ENCODE results near the gene GOLGA6L10. TPM values are rescaled to one million over a fixed set of nuclear protein-coding genes. Genes with fewer than 3 reads are reported as not detected.

The GOLGA6L10 gene
- total and polyA plus RNA-seq, 9 of the 15 experiments (the other 6 are each of a cell fraction or from before 2014, with no cell fraction given): 0.32 to 7.1 (median 2.0) TPM

DNA sequence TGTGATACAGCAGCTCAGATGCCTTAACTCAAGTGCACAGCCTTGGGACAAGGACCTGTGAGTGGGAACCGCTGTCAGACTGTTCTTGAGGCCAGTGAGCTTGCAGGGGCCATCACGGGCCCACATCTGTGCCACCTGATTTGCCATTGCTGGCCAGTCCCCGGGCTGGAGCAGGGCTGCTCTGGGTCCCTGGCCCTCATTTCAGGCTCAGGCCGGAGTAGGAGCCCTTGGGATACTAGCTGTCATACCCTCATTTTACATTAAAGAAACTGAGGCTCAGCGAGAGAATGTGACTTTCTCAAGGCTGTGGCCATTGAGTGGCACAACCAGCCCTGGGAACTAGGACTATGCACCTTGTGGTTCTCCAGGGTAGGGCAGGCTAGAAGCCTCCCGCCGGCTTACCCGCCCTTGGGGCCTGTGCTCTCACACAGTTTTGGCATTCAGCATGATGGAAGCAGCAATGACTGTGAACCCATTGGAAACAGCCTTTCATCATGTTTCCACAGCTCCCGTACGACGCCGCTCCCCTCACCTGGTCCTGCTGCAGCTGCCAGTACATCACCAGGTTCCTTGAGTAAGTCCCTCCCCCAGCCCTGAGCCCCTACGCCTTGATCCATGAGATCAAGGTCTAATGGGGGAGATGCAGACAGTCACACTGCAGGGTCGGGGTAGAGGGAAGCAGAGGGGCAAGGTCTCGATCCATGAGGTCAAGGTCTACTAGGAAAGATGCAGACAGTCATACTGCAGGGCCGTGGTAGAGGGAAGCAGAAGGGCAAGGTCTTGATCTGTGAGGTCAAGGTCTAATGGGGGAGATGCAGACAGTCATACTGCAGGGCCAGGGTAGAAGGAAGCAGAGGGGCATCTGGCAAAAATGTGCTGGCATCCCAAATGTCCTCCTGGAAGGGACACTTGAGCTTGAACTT is 42.2 kb downstream of the GOLGA6L10 start:
- POLR2A ChIA-PET: no interaction called here
- H2AFZ ChIP-seq (ENCODE audit: low read depth, low read length): no peak overlapping the region
- H3K27ac ChIP-seq (ENCODE audit: extremely low read depth, low read depth, low read length): no peak overlapping the region
- BruUV-seq (replicated peaks): no TSS peak
- no peak for TF ChIP-seq FIP1L1 (IDR thresholded peaks at IDR 0.05; ENCODE audit: low read depth, low read length, poor library complexity, severe bottlenecking)
- TF ChIP-seq HDGF (IDR thresholded peaks at IDR 0.05): no peak
- TF ChIP-seq KLF1 (tag; IDR thresholded peaks at IDR 0.05): no peak
- no peak for TF ChIP-seq CBFA2T3 (IDR thresholded peaks at IDR 0.05)
- no peak for TF ChIP-seq ZNF766 (CRISPR knock-in tag; conservative IDR thresholded peaks at IDR 0.05)
- TF ChIP-seq, protein P1, sequence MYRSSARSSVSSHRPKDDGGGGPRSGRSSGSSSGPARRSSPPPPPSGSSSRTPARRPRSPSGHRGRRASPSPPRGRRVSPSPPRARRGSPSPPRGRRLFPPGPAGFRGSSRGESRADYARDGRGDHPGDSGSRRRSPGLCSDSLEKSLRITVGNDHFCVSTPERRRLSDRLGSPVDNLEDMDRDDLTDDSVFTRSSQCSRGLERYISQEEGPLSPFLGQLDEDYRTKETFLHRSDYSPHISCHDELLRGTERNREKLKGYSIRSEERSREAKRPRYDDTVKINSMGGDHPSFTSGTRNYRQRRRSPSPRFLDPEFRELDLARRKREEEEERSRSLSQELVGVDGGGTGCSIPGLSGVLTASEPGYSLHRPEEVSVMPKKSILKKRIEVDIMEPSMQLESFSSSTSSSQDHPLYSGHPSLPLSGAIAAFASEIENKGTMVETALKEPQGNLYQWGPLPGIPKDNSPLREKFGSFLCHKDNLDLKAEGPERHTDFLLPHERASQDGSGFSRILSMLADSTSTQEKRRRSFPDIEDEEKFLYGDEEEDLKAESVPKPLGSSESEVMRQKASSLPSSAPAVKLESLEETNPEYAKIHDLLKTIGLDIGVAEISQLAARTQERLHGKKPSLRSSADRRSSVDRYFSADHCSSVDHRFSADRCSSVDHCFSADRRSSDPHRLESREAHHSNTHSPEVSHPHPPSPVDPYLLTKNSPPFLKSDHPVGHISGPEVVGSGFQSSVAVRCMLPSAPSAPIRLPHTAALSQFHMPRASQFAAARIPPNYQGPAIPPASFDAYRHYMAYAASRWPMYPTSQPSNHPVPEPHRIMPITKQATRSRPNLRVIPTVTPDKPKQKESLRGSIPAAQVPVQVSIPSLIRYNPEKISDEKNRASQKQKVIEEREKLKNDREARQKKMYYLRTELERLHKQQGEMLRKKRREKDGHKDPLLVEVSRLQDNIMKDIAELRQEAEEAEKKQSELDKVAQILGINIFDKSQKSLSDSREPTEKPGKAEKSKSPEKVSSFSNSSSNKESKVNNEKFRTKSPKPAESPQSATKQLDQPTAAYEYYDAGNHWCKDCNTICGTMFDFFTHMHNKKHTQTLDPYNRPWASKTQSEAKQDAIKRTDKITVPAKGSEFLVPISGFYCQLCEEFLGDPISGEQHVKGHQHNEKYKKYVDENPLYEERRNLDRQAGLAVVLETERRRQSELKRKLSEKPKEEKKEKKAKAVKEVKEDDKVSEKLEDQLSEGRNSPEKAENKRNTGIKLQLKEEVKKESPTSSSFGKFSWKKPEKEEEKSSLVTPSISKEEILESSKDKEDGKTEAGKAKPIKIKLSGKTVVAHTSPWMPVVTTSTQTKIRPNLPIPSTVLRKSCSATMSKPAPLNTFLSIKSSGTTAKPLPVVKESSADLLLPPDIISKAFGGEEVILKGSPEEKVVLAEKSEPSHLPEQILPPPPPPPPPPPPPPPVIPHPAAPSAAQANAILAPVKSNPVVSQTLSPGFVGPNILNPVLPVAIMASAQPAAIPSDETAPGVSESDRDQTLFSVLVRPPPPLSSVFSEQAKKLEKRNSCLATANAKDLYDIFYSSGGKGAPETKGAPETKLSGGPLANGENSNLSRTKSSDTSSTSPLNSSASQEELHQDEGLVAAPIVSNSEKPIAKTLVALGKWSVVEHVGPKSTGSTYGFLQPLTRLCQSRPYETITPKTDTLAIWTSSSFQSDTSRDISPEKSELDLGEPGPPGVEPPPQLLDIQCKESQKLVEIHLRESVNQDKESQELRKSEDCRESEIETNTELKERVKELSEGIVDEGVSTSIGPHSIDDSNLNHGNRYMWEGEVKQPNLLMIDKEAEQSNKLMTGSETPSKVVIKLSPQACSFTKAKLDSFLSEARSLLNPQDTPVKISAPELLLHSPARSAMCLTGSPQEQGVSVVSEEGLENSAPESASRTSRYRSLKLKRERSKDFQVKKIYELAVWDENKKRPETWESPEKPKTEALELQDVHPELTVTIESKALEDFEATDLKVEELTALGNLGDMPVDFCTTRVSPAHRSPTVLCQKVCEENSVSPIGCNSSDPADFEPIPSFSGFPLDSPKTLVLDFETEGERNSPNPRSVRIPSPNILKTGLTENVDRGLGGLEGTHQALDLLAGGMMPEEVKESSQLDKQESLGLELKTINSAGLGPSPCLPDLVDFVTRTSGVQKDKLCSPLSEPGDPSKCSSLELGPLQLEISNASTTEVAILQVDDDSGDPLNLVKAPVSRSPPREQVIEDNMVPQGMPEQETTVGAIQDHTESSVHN (IDR thresholded peaks at IDR 0.05; ENCODE audit: borderline replicate concordance in 1 of 2, low read depth in 1 of 2): no peak
- no peak for TF ChIP-seq GATAD2A (IDR thresholded peaks at IDR 0.05)
- TF ChIP-seq ZNF436 (CRISPR knock-in tag; IDR thresholded peaks at IDR 0.05): no peak
- no peaks in the 10 kb centered on the region for H3K9me3 ChIP-seq (replicated peaks; ENCODE audit: control insufficient read depth, insufficient read depth, low read depth, low read length)
- no peak overlapping the region for H3K9ac ChIP-seq (ENCODE audit: insufficient read depth in 1 of 2, low read depth in 2 of 2, low read length in 2 of 2)
- no peak for FAIRE-seq
- intact Hi-C loops (cut with micrococcal nuclease) (no loop called here), in situ Hi-C loops (cut with MboI) (no loop called here)
- H4K20me1 ChIP-seq (replicated peaks; ENCODE audit: control insufficient read depth, insufficient read depth, low read length): no peaks in the 10 kb centered on the region
- no peak overlapping the region for H3K4me2 ChIP-seq (ENCODE audit: insufficient read depth, low read length)
- H3K36me3 ChIP-seq (ENCODE audit: control insufficient read depth, insufficient read depth, low read length): no peaks in the 10 kb centered on the region
- DNase-seq (ENCODE audit: extremely low read depth in 1 of 4, low spot score in 3 of 4): no peak
- peak; percentile 57; the same call in 2 of the 3 replicates for ATAC-seq
- 39% methylated on average over 15 of the region's 16 CpGs for WGBS (ENCODE audit: insufficient coverage, low coverage, missing lambda C conversion rate)
- H3K27me3 ChIP-seq (ENCODE audit: control insufficient read depth in 2 of 2, insufficient read depth in 2 of 2, low read length in 2 of 2): peaks cover 3 to 15% of the 10 kb centered on the region in 2 experiments; a peak in 2 of 5 replicates
- no peak overlapping the region for H3K4me3 ChIP-seq
- no peaks in the 10 kb centered on the region for H3K9me1 ChIP-seq (ENCODE audit: control insufficient read depth, insufficient read depth, low read length)
- CTCF ChIA-PET (ENCODE audit: low intra/inter-chr PET ratio): no interaction called here
- H3K79me2 ChIP-seq (ENCODE audit: control insufficient read depth, insufficient read depth, low read length): no peaks in the 10 kb centered on the region
- peaks cover 3 to 4% of the 10 kb centered on the region in 2 experiments; a peak in 2 of 5 replicates for H3K4me1 ChIP-seq (replicated peaks in 1 of 2; ENCODE audit: control insufficient read depth in 2 of 2, insufficient read depth in 2 of 2, low read length in 2 of 2)

Data from K562 (cell line).